Dedifferentiated amniotic fluid mesenchymal stem cell (primary cell): ENCODE results near the gene SLC47A1.
"Not testable (repeated sequence)": the region's sequence is repeated elsewhere in the genome, so short reads cannot be mapped to it uniquely, and the experiment has no call there.

Source experiments
- DNase-seq: peaks from one replicate; pipeline ENCODE4 v3.0.0-alpha.2; 2016; ENCODE audit errors: extremely low spot score

Gene SLC47A1

GRCh38 chr17:19533718-19534561 is at the start of gene SLC47A1:
Gene SLC47A1, plus strand, starts transcription at chr17:19533854. Its CDS starts 86 bp downstream, at chr17:19533940.
- no peak for DNase-seq

- DNase-seq: no peak
Measured at GRCh38 chr17:19485800-19486340, 47.8 kb upstream of the SLC47A1 start.

- no peak for DNase-seq
Measured at GRCh38 chr17:19486351-19487023, 47.2 kb upstream of the SLC47A1 start.

- no peak for DNase-seq
Measured at GRCh38 chr17:19487024-19487600, 46.5 kb upstream of the SLC47A1 start.

- DNase-seq: no peak
Measured at GRCh38 chr17:19492141-19492540, 41.5 kb upstream of the SLC47A1 start.

- no peak for DNase-seq
Measured at GRCh38 chr17:19494961-19495806, 38.5 kb upstream of the SLC47A1 start.

- no peak for DNase-seq
Measured at GRCh38 chr17:19495828-19496528, 37.7 kb upstream of the SLC47A1 start.

GRCh38 chr17:19497624-19498023 is 36.0 kb upstream of the SLC47A1 start:
- no peak for DNase-seq

- no peak for DNase-seq
Measured at GRCh38 chr17:19501219-19501618, 32.4 kb upstream of the SLC47A1 start.

GRCh38 chr17:19502517-19502916 is 31.1 kb upstream of the SLC47A1 start:
- no peak for DNase-seq

GRCh38 chr17:19505561-19505960 is 28.1 kb upstream of the SLC47A1 start:
- DNase-seq: not testable (repeated sequence)

- DNase-seq: peak; percentile 90
Measured at GRCh38 chr17:19507775-19508576, 25.7 kb upstream of the SLC47A1 start.

- no peak for DNase-seq
Measured at GRCh38 chr17:19508577-19508867, 25.1 kb upstream of the SLC47A1 start.

- not testable (repeated sequence) for DNase-seq
Measured at GRCh38 chr17:19509281-19509852, 24.3 kb upstream of the SLC47A1 start.

GRCh38 chr17:19510903-19511302 is 22.8 kb upstream of the SLC47A1 start:
- DNase-seq: no peak

- DNase-seq: peak; percentile 82
Measured at GRCh38 chr17:19513897-19514488, 19.7 kb upstream of the SLC47A1 start.

- no peak for DNase-seq
Measured at GRCh38 chr17:19517699-19518098, 16.0 kb upstream of the SLC47A1 start.

GRCh38 chr17:19519388-19520291 is 14.0 kb upstream of the SLC47A1 start:
- DNase-seq: not testable (repeated sequence)
